ENCODE measurements around the gene VPS37C. TPM values are rescaled to one million over a fixed set of nuclear protein-coding genes. Genes with fewer than 3 reads are reported as not detected.
A peak's percentile ranks its signal among the peaks of the same experiment; 100 is the strongest.
"Not testable (repeated sequence)": the region's sequence is repeated elsewhere in the genome, so short reads cannot be mapped to it uniquely, and the experiment has no call there.

VPS37C gene
- 10 to 100 TPM; 23.0 to 32.7 TPM for total RNA-seq

DNA sequence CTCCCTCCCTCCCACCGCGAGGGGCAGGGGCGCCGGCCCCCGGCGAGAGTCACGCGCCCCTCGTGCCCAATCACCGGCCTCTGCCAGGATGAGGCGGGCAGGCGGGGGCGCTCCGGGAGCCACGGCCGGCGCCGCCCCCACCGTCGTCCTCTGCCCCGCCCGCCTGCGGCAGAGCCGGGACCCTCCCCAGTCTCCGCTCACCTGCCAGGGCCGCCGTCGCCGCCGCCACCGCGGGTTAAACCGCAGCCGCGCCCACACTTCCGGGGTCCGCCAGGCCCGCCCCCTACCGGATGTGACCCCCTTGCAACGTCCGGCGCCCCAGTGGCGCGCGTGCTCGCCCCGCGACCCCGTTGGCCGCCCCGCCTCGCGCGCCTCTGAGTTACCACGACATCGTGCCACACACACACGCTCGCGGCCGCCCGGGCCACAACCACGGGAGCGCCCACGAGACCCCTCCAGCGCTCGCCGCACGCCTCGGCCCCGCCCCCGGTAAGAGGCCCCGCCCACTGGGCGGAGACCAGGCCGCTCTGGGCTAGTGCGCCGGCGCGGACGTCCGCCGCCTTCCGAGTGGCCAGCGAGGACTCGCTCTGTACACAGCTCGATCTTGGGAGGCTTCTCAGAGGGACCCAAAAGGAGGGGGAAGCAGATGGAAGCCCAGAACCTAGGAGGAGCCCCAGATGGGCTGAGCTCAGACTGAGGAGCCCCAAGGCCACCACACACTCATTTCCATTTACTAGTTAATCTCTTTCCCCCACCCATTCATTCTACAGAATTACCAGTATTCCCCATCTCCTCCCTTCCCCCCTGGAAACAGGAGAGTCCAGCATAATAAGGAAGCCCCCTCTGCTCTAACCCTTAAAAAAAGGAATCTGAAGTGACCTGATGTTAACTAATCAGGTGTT is at the start of gene VPS37C:
VPS37C (minus strand) TSS at position 237 of the 902 bp plus-strand sequence. CDS start 22,597 bp downstream, outside the sequence.
- ATAC-seq (ENCODE audit: insufficient number of reproducible peaks, low FRiP score, low read depth) (peak; percentile 76), DNase-seq (ENCODE audit: low spot score) (peak; percentile 51)
- no peaks in the 10 kb centered on the region for H3K9me3 ChIP-seq
- peak within 1 kb of the TSS; percentile 95 to 98 for H3K27ac ChIP-seq
- H3K4me3 ChIP-seq: peak within 1 kb of the TSS; percentile 93
- no peaks in the 10 kb centered on the region for H3K36me3 ChIP-seq
- peaks cover 4 to 39% of the 10 kb centered on the region in 2 donors for H3K4me1 ChIP-seq (ENCODE audit: control insufficient read depth in 1 of 2, low read depth in 2 of 2)
- peak; percentile 24 for TF ChIP-seq CTCF (IDR thresholded peaks at IDR 0.05)
- no peaks in the 10 kb centered on the region for H3K27me3 ChIP-seq (replicated peaks; ENCODE audit: insufficient read depth)

DNA sequence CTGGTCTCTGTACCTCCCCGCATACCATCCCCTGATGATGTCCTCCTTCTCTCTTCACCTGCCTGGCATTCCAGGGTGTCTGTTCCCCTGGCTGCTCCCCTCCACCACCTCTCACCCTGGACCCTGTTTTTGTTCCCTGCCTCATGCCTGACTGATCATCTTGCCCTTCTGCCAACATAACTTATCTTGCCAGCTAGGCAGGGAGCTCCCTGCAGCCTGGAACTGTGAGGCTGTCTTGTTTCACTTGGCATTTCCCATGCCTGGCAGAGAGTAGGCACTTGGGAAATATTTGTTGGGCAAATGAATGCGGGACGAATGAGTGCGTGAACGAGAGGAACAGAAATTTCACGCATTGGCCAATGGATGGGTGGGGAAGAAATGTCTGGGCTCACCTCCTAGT is 49.4 kb upstream of the VPS37C start:
- not testable (repeated sequence) for H3K27ac ChIP-seq; H3K4me3 ChIP-seq; H3K4me1 ChIP-seq (ENCODE audit: control insufficient read depth in 1 of 2, low read depth in 2 of 2); H3K9me3 ChIP-seq; H3K27me3 ChIP-seq (replicated peaks; ENCODE audit: insufficient read depth); H3K36me3 ChIP-seq; DNase-seq (ENCODE audit: low spot score); ATAC-seq (ENCODE audit: insufficient number of reproducible peaks, low FRiP score, low read depth)

- H3K4me3 ChIP-seq; H3K4me1 ChIP-seq (ENCODE audit: control insufficient read depth in 1 of 2, low read depth in 2 of 2); H3K9me3 ChIP-seq; ATAC-seq (ENCODE audit: insufficient number of reproducible peaks, low FRiP score, low read depth); DNase-seq (ENCODE audit: low spot score); H3K36me3 ChIP-seq; H3K27me3 ChIP-seq (replicated peaks; ENCODE audit: insufficient read depth); H3K27ac ChIP-seq: not testable (repeated sequence)
These were observed 46.5 kb upstream of the VPS37C start for GRCh38 chr11:61207636-61208310.

DNA sequence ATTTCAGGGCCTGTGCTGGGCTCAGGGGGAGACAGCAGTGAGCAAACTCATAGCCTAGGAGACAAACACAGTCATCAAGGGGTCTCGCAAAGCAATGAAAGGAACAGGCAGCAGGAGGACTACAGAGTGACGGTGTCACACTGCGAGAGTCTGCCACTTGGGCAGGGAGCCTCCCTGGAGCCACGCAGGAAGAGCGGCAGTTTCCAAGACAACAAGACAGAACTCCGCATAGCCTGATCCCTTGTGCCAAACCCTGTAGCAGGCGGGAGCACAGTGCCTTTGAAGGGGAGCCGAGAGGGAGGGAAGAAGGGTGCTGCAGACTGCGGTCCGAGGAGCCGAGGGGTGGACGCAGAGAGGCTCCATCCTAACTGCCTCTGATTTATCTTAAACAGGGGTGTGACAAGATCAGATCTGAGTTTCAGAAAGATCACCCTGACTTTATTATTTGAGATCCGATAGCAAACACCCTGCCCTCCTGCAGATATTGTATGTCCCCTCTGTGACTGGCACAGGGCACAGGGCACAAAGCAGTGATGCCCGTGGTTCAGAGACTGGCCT is 43.4 kb upstream of the VPS37C start:
- H3K36me3 ChIP-seq; H3K4me1 ChIP-seq (ENCODE audit: control insufficient read depth in 1 of 2, low read depth in 2 of 2); H3K4me3 ChIP-seq; H3K27ac ChIP-seq; ATAC-seq (ENCODE audit: insufficient number of reproducible peaks, low FRiP score, low read depth); DNase-seq (ENCODE audit: low spot score); H3K27me3 ChIP-seq (replicated peaks; ENCODE audit: insufficient read depth); H3K9me3 ChIP-seq: not testable (repeated sequence)

- H3K4me3 ChIP-seq; ATAC-seq (ENCODE audit: insufficient number of reproducible peaks, low FRiP score, low read depth); H3K4me1 ChIP-seq (ENCODE audit: control insufficient read depth in 1 of 2, low read depth in 2 of 2); DNase-seq (ENCODE audit: low spot score); H3K27me3 ChIP-seq (replicated peaks; ENCODE audit: insufficient read depth); H3K27ac ChIP-seq; H3K36me3 ChIP-seq; H3K9me3 ChIP-seq: not testable (repeated sequence)
These were observed 42.6 kb upstream of the VPS37C start for GRCh38 chr11:61203873-61204272.

- not testable (repeated sequence) for DNase-seq (ENCODE audit: low spot score); H3K4me3 ChIP-seq; H3K27me3 ChIP-seq (replicated peaks; ENCODE audit: insufficient read depth); H3K36me3 ChIP-seq; H3K27ac ChIP-seq; H3K4me1 ChIP-seq (ENCODE audit: control insufficient read depth in 1 of 2, low read depth in 2 of 2); ATAC-seq (ENCODE audit: insufficient number of reproducible peaks, low FRiP score, low read depth); H3K9me3 ChIP-seq
These were observed 41.9 kb upstream of the VPS37C start, which contains the start of gene PGA3 for GRCh38 chr11:61202950-61203746. Gene PGA3 (plus strand): TSS chr11:61203515. CDS start chr11:61203565, 50 bp downstream.

- TF ChIP-seq CTCF (IDR thresholded peaks at IDR 0.05): no peak
These were observed 40.2 kb upstream of the VPS37C start for GRCh38 chr11:61201476-61201875.

More at GRCh38 chr11:61201476-61201875, 40.2 kb upstream of the VPS37C start:
- H3K36me3 ChIP-seq: no peaks in the 10 kb centered on the region
- no peak overlapping the region for H3K27ac ChIP-seq
- no peaks in the 10 kb centered on the region for H3K27me3 ChIP-seq (replicated peaks; ENCODE audit: insufficient read depth)
- DNase-seq (ENCODE audit: low spot score): no peak
- no peak for ATAC-seq (ENCODE audit: insufficient number of reproducible peaks, low FRiP score, low read depth)
- H3K9me3 ChIP-seq: peaks cover 5% of the 10 kb centered on the region
- no peaks in the 10 kb centered on the region for H3K4me1 ChIP-seq (ENCODE audit: control insufficient read depth in 1 of 2, low read depth in 2 of 2)
- H3K4me3 ChIP-seq: no peak overlapping the region

Measured in thoracic aorta (tissue), 2 donors.